Endodermal cell (in vitro differentiated cells): ENCODE results near the gene MAP7. TPM values are rescaled to one million over a fixed set of nuclear protein-coding genes. Genes with fewer than 3 reads are reported as not detected.

ENCODE experiments used
- DNase-seq: peaks from one replicate; pipeline ENCODE4 v3.0.0-alpha.2; 2017
- H3K27ac ChIP-seq: 2 replicates; pipeline ENCODE4 v1.5.1; 2013; ENCODE audit warnings: mild to moderate bottlenecking, low read depth, low read length, moderate library complexity
- H3K27me3 ChIP-seq: 2 replicates; pipeline ENCODE4 v1.6.1; 2013; ENCODE audit warnings: mild to moderate bottlenecking, low read length, moderate library complexity; ENCODE audit not compliant: insufficient read depth, control insufficient read depth, poor library complexity, severe bottlenecking
- H3K36me3 ChIP-seq: 2 replicates; pipeline ENCODE4 v1.7.0; 2013; ENCODE audit warnings: mild to moderate bottlenecking, low read length, moderate library complexity; ENCODE audit not compliant: control insufficient read depth, insufficient read depth
- H3K4me1 ChIP-seq: one replicate; pipeline ENCODE4 v1.7.0; 2013; ENCODE audit warnings: low read length; ENCODE audit not compliant: control insufficient read depth, insufficient read depth
- H3K4me3 ChIP-seq: 2 replicates; pipeline ENCODE4 v1.5.1; 2013; ENCODE audit warnings: mild to moderate bottlenecking, low read length, moderate library complexity
- H3K9ac ChIP-seq: 2 replicates; pipeline ENCODE4 v1.6.1; 2013; ENCODE audit warnings: mild to moderate bottlenecking, low read length, moderate library complexity; ENCODE audit not compliant: poor library complexity, severe bottlenecking; ENCODE audit errors: extremely low read depth
- H3K9me3 ChIP-seq: 2 replicates; pipeline ENCODE4 v1.6.1; 2013; ENCODE audit warnings: mild to moderate bottlenecking, low read length, moderate library complexity; ENCODE audit not compliant: control insufficient read depth
- H3K27ac Mint-ChIP-seq: 2 replicates; pipeline ENCODE4 v1.8.0; 2020; ENCODE audit warnings: mixed read lengths
- H3K27me3 Mint-ChIP-seq: 2 replicates; pipeline ENCODE4 v1.8.0; 2021; ENCODE audit warnings: mild to moderate bottlenecking, mixed read lengths; ENCODE audit not compliant: insufficient read depth
- H3K36me3 Mint-ChIP-seq: 2 replicates; pipeline ENCODE4 v1.8.0; 2020; ENCODE audit warnings: low read depth, mixed read lengths
- H3K4me1 Mint-ChIP-seq: 2 replicates; pipeline ENCODE4 v1.8.0; 2020; ENCODE audit warnings: mixed read lengths
- H3K4me3 Mint-ChIP-seq: 2 replicates; pipeline ENCODE4 v1.8.0; 2020; ENCODE audit warnings: mild to moderate bottlenecking, moderate library complexity, mixed read lengths
- H3K9me3 Mint-ChIP-seq: 2 replicates; pipeline ENCODE4 v1.8.0; 2020; ENCODE audit warnings: mild to moderate bottlenecking, mixed read lengths
- WGBS, 2 experiments: methylation state at CpG; one replicate each; pipeline versions ENCODE4 v1.1.5 to v1.1.7; 2013; ENCODE audit warnings: missing lambda C conversion rate in 2 of 2, mixed read lengths in 1 of 2; ENCODE audit not compliant: insufficient coverage in 1 of 2, insufficient read length in 1 of 2; 5-methylcytosine and 5-hydroxymethylcytosine counted together
- long read RNA-seq, 4 experiments: library from polyadenylated mRNA in 2 of 4; library from RNA in 1 of 4; library from capped mRNA in 1 of 4; stranded (forward) in 3 of 4; unstranded in 1 of 4; transcript quantifications; one replicate each; pipeline ENCODE4 v2.0.0, GENCODE V29; 2020 to 2021; ENCODE audit warnings: inconsistent platforms in 1 of 4
- polyA plus RNA-seq, 2 experiments: library from polyadenylated mRNA; stranded (reverse); fragments of 50-300 nt; gene quantifications; one replicate each; pipeline ENCODE4 v1.2.3, GENCODE V29; 2013
- total RNA-seq, 2 donors: library from RNA; stranded (reverse); fragmentation: NEBNext Ultra II Directional in 1 of 2; extraction: Animal tissue kit (Norgen Biotek cat#: 25700) in 1 of 2; gene quantifications; 2 replicates in 1 of 2; 3 replicates in 1 of 2; pipeline ENCODE4 v1.2.1, GENCODE V29; 2021
- TF ChIP-seq, protein P1 (sequence below): fragments of 200-600 bp; sonication (generic); conservative IDR thresholded peaks from 2 replicates; pipeline ENCODE4 v1.5.0; 2021; ENCODE audit warnings: antibody characterized with exemption, mild to moderate bottlenecking

MAP7 gene
- total RNA-seq, result 10 to 100 TPM; 42.4 to 48.7 TPM
- polyA plus RNA-seq (2013, experiment 1 of 2), result 8.0 TPM
- polyA plus RNA-seq (2013, experiment 2 of 2), result 6.7 TPM
- long read RNA-seq, experiment 1, partial matches to known transcripts, result 15 of 22 reads
- long read RNA-seq, experiment 1, other reads (novel, unspliced or antisense), result 7 of 22 reads
- long read RNA-seq, experiment 2, full-length matches to known transcripts, result 162 of 180 reads
- long read RNA-seq, experiment 2, partial matches to known transcripts, result 10 of 180 reads
- long read RNA-seq, experiment 2, other reads (novel, unspliced or antisense), result 8 of 180 reads
- long read RNA-seq, experiment 3, full-length matches to known transcripts, result 270 of 318 reads
- long read RNA-seq, experiment 3, partial matches to known transcripts, result 31 of 318 reads
- long read RNA-seq, experiment 3, other reads (novel, unspliced or antisense), result 17 of 318 reads
- long read RNA-seq, experiment 4, full-length matches to known transcripts, result 7 of 16 reads
- long read RNA-seq, experiment 4, partial matches to known transcripts, result 5 of 16 reads
- long read RNA-seq, experiment 4, other reads (novel, unspliced or antisense), result 4 of 16 reads

DNA sequence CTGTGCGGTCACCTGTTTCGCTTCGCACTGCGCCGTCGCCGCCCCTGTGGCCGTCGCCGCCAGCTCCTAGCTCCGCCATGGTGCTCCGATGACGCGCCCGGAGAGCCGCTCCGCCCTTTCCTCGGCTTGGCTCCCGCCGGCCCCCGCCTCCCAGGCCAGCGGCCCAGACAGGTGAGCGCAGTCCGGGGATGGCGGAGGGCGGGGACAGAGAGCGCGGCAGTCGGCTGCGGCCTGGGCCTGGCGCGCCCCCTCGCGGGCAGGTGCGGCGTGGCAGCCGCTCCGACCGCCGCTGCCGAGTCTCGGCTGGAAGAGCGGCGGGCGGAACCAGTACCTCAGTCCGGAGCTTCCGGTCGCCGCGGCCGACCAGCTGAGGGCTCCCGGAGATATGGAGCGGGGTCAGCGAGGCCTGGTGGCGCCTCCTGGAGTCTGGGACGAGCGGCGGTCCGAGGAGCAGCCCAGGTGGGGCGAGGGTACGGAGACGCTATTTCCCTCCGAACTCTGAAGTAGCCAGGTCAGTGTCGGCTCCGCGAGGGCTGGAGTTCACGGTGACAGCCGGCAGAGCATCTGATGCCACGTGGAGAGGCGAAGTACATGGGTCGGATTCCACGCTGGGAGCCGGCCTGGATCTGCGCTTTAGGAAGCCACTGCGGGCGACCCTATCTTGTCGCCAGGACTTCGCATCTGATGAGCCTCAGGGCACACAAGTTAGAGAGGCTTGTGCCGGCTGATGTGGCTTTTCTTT lies at the start of gene MAP7:
Gene MAP7, minus strand, starts transcription at position 93 of the 742 bp plus-strand sequence. Its CDS starts 14 bp downstream, at position 79.
- peak; percentile 98 for DNase-seq
- 0 to 5% methylated on average over 8 to 79 of the region's 79 CpGs for WGBS, 2 experiments
- no peaks in the 10 kb centered on the region for H3K36me3 ChIP-seq
- peak within 1 kb of the TSS; percentile 82 for H3K4me3 Mint-ChIP-seq
- no peak within 1 kb of the TSS for H3K27ac ChIP-seq
- no peaks in the 10 kb centered on the region for H3K36me3 Mint-ChIP-seq
- TF ChIP-seq, protein P1, sequence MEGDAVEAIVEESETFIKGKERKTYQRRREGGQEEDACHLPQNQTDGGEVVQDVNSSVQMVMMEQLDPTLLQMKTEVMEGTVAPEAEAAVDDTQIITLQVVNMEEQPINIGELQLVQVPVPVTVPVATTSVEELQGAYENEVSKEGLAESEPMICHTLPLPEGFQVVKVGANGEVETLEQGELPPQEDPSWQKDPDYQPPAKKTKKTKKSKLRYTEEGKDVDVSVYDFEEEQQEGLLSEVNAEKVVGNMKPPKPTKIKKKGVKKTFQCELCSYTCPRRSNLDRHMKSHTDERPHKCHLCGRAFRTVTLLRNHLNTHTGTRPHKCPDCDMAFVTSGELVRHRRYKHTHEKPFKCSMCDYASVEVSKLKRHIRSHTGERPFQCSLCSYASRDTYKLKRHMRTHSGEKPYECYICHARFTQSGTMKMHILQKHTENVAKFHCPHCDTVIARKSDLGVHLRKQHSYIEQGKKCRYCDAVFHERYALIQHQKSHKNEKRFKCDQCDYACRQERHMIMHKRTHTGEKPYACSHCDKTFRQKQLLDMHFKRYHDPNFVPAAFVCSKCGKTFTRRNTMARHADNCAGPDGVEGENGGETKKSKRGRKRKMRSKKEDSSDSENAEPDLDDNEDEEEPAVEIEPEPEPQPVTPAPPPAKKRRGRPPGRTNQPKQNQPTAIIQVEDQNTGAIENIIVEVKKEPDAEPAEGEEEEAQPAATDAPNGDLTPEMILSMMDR, result peak; percentile 100
- H3K9ac ChIP-seq, result peak within 1 kb of the TSS; percentile 83
- peak within 1 kb of the TSS; percentile 91 for H3K27ac Mint-ChIP-seq
- peaks cover 39% of the 10 kb centered on the region for H3K27me3 Mint-ChIP-seq
- H3K4me3 ChIP-seq, result peak within 1 kb of the TSS; percentile 94
- peaks cover 26% of the 10 kb centered on the region for H3K4me1 Mint-ChIP-seq
- no peaks in the 10 kb centered on the region for H3K9me3 Mint-ChIP-seq
- H3K9me3 ChIP-seq, result no peaks in the 10 kb centered on the region
- H3K27me3 ChIP-seq, result peaks cover 52% of the 10 kb centered on the region
- H3K4me1 ChIP-seq, result no peaks in the 10 kb centered on the region

DNA sequence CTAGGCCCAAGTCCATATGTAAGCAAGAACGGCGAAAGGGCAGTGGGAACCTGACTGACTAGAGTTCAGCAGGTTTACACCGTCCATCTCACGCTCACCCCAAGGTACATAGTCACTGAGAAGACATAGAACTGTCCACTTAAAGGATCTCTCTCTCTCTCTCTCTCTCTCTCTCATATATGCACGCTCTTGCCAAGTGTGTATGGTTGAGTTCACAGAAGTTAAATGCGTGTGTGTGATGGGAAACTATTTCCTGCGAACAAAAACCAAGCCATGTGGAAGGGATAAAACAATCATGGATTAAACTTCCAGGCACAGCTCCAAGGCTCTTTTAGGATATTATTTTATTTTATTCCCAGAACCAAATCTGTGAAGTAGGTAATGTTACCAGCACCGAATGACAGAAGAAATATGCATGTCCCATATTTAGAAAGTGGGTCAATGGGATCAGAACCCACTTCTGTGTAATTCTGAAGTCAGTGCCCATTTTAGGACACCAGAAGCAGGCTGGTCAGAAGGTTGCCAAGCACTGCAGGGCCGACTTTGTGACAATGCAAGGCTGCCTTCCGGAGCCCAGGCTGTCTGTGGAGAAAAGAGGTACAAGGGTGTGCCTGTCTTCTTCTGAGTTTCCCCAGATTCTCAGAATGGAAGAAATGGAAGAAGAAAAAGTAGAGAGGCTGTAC lies 49.2 kb upstream of the MAP7 start:
- 94 to 95% methylated on average over 4 to 10 of the region's 10 CpGs for WGBS, 2 experiments
- Histone ChIP-seq H3K4me3 (no peak overlapping the region), H3K36me3 (no peaks in the 10 kb centered on the region), H3K9ac (no peak overlapping the region), H3K9me3 (no peaks in the 10 kb centered on the region), H3K4me1 (no peaks in the 10 kb centered on the region), H3K27ac (no peak overlapping the region), H3K27me3 (no peaks in the 10 kb centered on the region)
- no peaks in the 10 kb centered on the region for H3K9me3 Mint-ChIP-seq
- no peak overlapping the region for H3K4me3 Mint-ChIP-seq
- H3K36me3 Mint-ChIP-seq, result no peaks in the 10 kb centered on the region
- TF ChIP-seq, protein P1, result no peak
- no peak overlapping the region for H3K27ac Mint-ChIP-seq
- H3K27me3 Mint-ChIP-seq, result no peaks in the 10 kb centered on the region
- peaks cover 14% of the 10 kb centered on the region for H3K4me1 Mint-ChIP-seq
- no peak for DNase-seq

- H3K4me1 ChIP-seq, result no peaks in the 10 kb centered on the region
- no peak overlapping the region for H3K27ac ChIP-seq
- no peak for DNase-seq
- no peak overlapping the region for H3K4me3 ChIP-seq
- 86 to 100% methylated on average over 2 to 3 of the region's 3 CpGs for WGBS, 2 experiments
- no peak overlapping the region for H3K9ac ChIP-seq
- H3K9me3 Mint-ChIP-seq, result no peaks in the 10 kb centered on the region
- H3K27me3 Mint-ChIP-seq, result no peaks in the 10 kb centered on the region
- no peaks in the 10 kb centered on the region for H3K36me3 Mint-ChIP-seq
- no peak overlapping the region for H3K4me3 Mint-ChIP-seq
- no peaks in the 10 kb centered on the region for H3K27me3 ChIP-seq
- peaks cover 20% of the 10 kb centered on the region for H3K4me1 Mint-ChIP-seq
- H3K27ac Mint-ChIP-seq, result no peak overlapping the region
- no peaks in the 10 kb centered on the region for H3K9me3 ChIP-seq
- TF ChIP-seq, protein P1, result no peak
- H3K36me3 ChIP-seq, result no peaks in the 10 kb centered on the region
Measured at GRCh38 chr6:136598048-136598447, 47.8 kb upstream of the MAP7 start.
